ENCODE results near the gene CECR2.

DNA sequence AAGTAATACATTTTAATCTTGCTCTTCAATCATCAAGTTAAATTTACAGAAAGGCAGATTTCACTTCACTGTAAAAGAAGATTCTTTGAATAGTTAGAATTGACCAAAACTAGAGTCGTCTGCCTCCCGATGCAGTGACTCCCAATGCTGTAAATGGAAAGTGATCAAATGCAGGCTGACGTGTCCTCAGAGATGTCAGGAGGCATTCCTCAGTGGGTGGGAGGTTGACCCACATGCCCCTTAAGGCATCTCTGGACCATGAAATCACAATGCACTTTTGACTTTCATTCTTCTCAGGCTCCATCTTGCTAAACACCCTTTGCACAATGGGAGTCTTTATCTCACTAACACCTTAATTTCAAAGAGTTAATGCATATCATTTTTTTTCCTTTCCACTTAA, 19.0 kb upstream of the CECR2 start:
- TF ChIP-seq, protein P1, sequence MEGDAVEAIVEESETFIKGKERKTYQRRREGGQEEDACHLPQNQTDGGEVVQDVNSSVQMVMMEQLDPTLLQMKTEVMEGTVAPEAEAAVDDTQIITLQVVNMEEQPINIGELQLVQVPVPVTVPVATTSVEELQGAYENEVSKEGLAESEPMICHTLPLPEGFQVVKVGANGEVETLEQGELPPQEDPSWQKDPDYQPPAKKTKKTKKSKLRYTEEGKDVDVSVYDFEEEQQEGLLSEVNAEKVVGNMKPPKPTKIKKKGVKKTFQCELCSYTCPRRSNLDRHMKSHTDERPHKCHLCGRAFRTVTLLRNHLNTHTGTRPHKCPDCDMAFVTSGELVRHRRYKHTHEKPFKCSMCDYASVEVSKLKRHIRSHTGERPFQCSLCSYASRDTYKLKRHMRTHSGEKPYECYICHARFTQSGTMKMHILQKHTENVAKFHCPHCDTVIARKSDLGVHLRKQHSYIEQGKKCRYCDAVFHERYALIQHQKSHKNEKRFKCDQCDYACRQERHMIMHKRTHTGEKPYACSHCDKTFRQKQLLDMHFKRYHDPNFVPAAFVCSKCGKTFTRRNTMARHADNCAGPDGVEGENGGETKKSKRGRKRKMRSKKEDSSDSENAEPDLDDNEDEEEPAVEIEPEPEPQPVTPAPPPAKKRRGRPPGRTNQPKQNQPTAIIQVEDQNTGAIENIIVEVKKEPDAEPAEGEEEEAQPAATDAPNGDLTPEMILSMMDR (IDR thresholded peaks at IDR 0.05) = no peak
- no peak for TF ChIP-seq POLR2A (IDR thresholded peaks at IDR 0.05; ENCODE audit: low read depth)
- TF ChIP-seq EP300 (IDR thresholded peaks at IDR 0.05) = no peak
- TF ChIP-seq POLR2AphosphoS5 (IDR thresholded peaks at IDR 0.05) = no peak
